Uterus (tissue), 2 donors: ENCODE results near the gene CEP85L.

Source experiments
- POLR2A ChIP-seq, 2 donors: fragments of 450-650 bp; IDR thresholded peaks; one replicate each; pipeline ENCODE4 v1.6.1; 2016; ENCODE audit warnings: antibody characterized with exemption in 2 of 2, mild to moderate bottlenecking in 1 of 2, moderate library complexity in 1 of 2
- TF ChIP-seq, protein P1 (sequence below), 4 experiments: fragments of 200-600 bp in 2 of 4; fragments of 450-650 bp in 2 of 4; sonication (generic) in 2 of 4; IDR thresholded peaks; one replicate each; pipeline ENCODE4 v1.5.1; 2016 to 2019; ENCODE audit warnings: antibody characterized with exemption in 4 of 4, mild to moderate bottlenecking in 2 of 4, moderate library complexity in 1 of 4

DNA sequence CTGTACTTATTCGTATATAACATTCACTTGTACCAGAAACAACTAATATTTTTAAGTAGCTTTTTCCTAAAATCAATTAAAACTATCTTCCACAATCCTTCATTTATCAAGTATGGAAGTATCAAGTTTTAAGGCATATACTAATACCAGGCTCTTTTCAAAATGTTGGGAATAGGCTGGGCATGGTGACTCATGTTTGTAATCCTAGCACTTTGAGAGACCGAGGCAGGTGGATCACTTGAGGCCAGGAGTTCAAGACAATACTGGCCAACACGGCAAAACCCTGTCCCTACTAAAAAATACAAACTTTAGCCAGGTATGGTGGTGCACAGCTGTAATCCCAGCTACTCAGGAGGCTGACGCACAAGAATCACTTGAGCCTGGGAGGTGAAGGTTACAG lies 129.0 kb downstream of the CEP85L start:
- TF ChIP-seq, protein P1, sequence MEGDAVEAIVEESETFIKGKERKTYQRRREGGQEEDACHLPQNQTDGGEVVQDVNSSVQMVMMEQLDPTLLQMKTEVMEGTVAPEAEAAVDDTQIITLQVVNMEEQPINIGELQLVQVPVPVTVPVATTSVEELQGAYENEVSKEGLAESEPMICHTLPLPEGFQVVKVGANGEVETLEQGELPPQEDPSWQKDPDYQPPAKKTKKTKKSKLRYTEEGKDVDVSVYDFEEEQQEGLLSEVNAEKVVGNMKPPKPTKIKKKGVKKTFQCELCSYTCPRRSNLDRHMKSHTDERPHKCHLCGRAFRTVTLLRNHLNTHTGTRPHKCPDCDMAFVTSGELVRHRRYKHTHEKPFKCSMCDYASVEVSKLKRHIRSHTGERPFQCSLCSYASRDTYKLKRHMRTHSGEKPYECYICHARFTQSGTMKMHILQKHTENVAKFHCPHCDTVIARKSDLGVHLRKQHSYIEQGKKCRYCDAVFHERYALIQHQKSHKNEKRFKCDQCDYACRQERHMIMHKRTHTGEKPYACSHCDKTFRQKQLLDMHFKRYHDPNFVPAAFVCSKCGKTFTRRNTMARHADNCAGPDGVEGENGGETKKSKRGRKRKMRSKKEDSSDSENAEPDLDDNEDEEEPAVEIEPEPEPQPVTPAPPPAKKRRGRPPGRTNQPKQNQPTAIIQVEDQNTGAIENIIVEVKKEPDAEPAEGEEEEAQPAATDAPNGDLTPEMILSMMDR (IDR thresholded peaks at IDR 0.05) = no peak
- TF ChIP-seq POLR2A (IDR thresholded peaks at IDR 0.05) = no peak
